Renal cortical epithelial cell (primary cell): ENCODE measurements around the gene ATP2B2. TPM values are rescaled to one million over a fixed set of nuclear protein-coding genes. Genes with fewer than 3 reads are reported as not detected.
A peak's percentile ranks its signal among the peaks of the same experiment; 100 is the strongest.

Experiments used
- DNase-seq: peaks from one replicate; pipeline ENCODE4 v3.0.0-alpha.2; 2011; ENCODE audit warnings: low read depth
- total RNA-seq: library from RNA; depleted of rRNA; stranded (reverse); fragments of >200 nt; gene quantifications from 2 replicates; pipeline ENCODE4 v1.2.3, GENCODE V29; 2014

The ATP2B2 gene
- total RNA-seq, 1 donor from 2014 or later: under 0.01 TPM

DNA sequence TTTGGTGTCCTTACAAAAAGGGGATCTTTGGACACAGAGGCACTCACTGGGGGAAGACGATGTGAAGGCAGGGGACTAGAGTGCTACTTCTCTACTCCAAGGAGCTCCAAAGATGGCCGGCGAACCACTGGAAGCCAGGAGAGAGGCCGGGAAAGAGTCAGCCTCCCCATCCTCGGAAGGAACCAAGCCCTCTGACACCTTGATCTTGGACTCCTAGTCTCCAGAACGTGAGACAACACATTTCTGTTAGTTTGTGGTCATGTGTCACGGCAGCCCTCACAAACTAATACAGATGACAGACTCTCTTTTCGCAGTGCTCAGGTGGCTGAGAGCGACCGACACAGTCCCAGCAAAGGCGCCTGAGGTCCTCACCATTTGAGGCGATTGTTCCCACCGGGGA lies 24.4 kb upstream of the ATP2B2 start:
- DNase-seq: no peak

- DNase-seq: no peak
Observed at GRCh38 chr3:10528046-10528445, 22.7 kb upstream of the ATP2B2 start.

DNA sequence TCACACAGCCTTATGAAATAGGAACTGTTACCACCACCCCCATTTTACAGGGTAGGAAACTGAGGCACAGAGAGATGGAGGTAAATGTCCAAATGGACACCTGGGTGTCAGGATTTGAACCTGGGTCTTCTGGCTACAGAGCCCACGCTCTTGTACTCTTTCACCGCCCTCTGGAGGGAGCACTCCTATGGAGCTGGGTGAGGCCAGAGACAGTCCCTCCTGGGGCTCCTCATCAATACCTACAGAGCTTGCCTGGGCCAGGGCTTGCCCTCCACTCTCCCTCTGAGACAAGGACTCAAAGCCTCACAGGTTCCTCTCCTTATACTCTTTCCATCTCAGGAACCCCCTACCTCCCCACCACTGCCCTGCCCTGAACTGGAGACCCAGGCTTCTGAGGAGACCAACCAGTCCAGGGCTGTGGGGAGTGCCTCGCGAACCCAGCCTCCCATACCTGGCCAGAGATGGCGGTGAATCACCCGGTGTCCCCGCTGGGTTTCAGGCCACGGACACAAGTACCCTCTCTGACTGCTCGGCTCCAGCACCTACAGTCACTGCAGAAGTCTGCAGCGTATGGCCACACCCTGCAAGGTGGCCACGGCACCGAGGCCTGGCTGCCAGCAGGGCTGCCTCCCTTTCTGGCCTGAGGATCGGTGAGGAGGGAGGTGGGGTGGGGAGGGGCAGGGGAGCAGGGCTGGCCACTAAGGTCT lies 22.1 kb upstream of the ATP2B2 start:
- DNase-seq: no peak

- no peak for DNase-seq
Observed at GRCh38 chr3:10526366-10526765, 21.0 kb upstream of the ATP2B2 start.

DNA sequence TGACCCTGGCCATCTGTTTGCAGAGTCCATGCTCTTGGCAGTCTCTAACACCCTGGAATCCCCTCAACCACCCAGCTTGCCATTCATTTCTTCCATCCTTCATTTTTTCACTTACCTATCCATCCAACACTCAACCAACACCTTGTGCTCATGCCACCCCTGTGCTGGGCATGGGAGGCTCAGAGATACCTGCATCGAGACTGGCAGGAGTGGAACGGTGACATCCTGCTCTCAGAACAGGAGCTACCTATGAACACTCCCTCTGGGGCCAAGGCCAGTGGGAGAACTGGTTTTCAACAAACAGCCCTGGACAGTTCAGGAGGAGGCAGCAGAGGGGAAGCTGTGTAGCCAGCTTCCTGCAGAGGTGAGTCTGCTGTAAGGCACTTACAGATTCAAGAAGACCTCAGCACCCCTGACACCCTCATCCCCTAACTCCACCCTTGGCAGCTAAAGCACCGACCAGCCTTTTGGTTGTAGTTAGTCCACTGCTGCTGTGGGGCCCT lies 19.5 kb upstream of the ATP2B2 start:
- no peak for DNase-seq

DNA sequence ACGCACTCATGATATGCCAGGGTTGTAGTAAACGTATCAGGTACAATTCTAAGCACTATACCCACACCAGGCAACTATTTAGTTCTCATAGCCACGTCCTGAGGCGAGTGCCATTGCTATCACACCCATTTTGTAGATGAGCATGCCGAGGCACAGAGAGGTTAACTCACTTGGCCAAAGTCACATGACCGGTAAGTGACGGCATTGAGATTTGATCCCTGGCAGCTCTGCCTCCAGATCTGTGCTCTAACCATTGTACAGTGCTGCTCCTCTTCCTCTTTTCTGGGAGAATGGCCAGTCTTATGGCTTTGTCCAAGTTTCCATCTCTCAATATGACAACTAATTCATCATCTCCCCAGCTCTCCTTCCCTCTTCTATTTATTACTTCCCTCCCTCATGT lies 18.9 kb upstream of the ATP2B2 start:
- no peak for DNase-seq

GRCh38 chr3:10523561-10523960 lies 18.2 kb upstream of the ATP2B2 start:
- no peak for DNase-seq

DNA sequence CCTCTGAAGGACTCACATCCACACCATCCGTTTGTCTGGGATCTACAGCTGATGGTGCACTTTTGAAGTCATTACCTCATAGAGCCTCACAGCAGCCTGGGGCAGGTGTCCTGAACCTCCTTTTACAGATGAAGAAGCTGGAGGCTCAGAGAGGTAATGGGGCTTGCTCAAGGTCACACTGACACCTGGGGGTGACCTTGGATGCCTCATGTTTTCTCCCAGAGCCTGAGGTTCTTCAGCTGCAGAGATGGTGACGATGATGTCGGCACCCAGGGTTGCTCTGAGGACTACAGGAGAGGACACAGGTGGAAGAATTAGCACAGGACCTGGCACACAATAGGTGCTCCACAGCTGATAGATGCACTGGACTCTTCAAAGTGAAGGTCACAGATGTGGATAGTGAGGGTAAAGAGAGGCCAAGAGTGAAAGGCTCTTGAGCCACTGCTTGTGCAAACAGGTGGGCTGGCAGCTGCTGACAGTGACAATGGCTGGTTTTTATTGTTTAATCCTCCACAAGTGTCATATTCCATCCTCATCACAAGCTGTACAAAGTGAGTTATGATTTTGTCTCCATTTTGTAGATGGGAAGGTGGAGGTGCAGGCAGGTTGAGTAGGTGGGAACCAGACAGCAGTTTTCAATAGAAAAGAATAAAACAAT lies 17.4 kb upstream of the ATP2B2 start:
- no peak for DNase-seq

DNA sequence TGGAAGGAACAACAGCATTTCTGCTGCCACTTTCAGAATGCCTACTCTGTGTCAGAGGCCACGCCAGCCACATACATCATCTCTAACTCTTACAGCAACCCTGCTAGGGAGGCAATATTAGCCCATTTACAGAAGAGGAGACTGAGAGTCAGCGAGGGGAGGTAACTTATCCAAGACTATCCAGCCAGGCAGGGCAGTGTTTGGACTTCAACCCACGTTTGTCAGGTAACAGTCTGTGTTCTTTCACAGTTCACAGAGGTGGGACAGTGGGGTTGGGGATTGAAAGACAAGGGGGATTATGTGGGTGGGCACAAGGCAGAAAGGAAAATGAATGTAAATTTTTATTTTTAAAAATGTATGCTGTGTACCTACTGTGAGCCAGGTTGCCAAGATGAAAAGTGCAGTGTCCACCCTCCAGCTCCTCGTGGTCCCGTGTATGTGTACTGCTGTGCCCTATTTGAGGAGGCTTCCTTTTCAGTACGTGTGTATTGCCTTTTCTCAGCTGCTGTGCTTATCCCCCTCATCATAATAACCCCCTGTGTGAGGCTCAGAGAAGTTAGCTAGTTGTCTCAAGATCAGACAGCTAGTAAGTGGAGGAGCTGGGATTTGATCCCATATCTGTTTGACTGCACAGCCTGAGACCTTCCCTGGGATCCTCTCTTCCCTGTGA lies 16.5 kb upstream of the ATP2B2 start:
- DNase-seq: no peak

GRCh38 chr3:10520072-10520471 lies 14.7 kb upstream of the ATP2B2 start:
- DNase-seq: no peak

DNA sequence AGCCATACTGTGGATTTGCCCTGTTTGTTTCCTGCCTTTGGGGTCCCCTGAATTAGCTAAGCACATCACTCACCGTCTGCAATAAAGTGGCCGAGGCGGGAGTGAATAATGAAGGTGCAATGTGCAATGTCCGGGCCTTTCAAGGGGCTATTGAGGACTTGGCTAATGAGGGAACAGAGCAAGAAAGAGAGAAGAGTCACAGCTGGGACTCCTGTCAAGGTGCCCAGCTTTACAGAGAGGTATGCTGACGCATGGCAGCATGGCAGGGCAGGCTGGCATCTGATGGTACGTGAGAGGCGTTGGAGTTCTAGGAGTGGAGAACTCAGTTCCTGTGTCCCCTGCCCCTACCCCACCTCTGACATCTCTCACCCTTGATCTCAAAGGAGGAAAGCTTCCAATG lies 13.8 kb upstream of the ATP2B2 start:
- DNase-seq: no peak

DNA sequence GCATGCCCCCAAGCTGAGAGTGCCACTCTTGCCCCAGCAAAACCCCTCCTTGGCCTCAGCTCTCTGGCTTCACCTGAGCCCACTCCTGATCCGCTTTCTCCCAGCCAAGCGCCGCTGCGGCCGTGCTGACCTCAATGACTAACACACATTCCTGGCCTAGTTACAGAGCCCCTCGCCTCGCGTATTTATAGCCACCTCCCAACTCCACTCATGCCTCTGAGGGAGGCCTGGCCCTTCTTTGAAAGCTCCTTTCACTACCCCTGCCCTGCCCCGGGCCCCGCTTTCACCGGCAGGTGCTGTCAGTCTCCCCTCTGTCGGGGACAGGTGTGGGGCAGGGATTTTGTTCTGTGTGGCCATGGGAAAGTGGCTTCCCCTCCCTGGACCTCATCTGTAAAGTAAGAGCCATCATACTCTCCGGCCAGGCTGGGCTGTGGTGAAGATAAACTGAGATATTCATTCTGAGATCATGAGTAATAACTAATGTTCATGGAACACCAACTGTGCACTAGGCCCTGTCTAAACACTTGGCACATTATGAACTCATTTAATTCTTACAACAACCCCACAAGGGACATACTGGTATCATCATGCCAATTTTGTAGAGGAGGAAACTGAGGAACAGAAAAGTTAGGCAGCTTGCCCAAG lies 13.2 kb upstream of the ATP2B2 start:
- no peak for DNase-seq

- DNase-seq: no peak
Observed at GRCh38 chr3:10517627-10518026, 12.2 kb upstream of the ATP2B2 start.

GRCh38 chr3:10516544-10517452 lies 11.4 kb upstream of the ATP2B2 start:
- DNase-seq: no peak

- DNase-seq: no peak
Observed at GRCh38 chr3:10515884-10516495, 10.6 kb upstream of the ATP2B2 start.

- no peak for DNase-seq
Observed at GRCh38 chr3:10515396-10515795, 10.0 kb upstream of the ATP2B2 start.

GRCh38 chr3:10514407-10515069 lies 9.2 kb upstream of the ATP2B2 start:
- no peak for DNase-seq

DNA sequence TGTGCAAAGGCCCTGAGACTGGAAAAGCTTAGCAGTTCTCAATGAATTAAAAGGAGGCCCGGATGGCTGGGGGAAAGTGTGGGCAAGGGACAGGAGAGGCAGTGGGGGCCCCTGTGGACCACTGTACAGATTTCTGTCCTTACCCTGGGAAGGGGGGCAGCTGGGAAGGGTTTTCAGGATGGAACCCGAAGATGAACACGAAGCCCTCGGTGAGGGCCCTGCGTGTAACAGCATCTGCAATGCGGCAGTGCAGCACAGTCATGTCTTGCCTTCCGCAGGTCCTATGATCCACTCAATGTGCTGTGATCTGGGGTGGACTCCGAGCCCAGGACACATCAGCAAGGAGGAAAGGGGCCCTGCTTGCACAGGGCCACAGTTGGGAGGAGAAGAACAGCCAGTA lies 7.9 kb upstream of the ATP2B2 start:
- no peak for DNase-seq

- no peak for DNase-seq
Observed at GRCh38 chr3:10512687-10513086, 7.3 kb upstream of the ATP2B2 start.

DNA sequence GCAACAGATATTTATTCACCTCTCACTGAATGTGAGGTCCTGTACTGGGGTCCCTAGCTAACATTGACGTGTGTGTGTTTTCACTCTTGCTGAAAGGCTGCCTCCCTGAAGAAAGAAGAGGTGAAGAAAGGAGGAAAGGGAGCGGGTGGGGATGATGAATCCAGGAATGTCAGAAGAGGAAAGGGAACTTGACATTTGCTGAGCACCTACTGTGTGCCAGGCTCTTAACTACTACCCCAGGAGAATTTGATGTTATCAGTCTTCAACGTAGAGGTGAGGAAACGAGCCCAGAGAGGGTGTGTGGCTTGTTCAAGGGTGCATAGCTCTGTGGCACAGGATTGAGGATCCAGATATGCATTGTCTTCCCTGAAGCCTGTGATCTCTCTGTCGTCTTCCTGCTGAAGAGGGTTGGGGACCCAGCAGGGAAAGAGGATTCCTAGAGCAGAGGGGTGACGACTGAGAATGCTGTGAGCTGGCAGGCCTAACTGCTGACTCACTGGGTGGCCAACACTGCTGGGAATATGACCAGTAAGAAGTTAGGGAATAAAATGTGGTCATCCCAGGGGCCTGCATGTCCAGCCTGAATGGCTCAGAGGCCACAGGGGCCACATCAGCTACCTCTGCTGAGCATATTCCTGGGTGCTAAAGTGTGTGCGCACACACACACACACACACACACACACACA lies 6.6 kb upstream of the ATP2B2 start:
- DNase-seq: peak; percentile 22
